NCI-H128 (cell line): ENCODE data around the gene CNPY2.
"Not testable (repeated sequence)": the region's sequence is repeated elsewhere in the genome, so short reads cannot be mapped to it uniquely, and the experiment has no call there.

ENCODE experiments used
- DNase-seq: peaks from one replicate; lab custom pipeline; 2025; ENCODE audit not compliant: unreplicated experiment; lab: John Stamatoyannopoulos, UW

CNPY2 gene

DNA sequence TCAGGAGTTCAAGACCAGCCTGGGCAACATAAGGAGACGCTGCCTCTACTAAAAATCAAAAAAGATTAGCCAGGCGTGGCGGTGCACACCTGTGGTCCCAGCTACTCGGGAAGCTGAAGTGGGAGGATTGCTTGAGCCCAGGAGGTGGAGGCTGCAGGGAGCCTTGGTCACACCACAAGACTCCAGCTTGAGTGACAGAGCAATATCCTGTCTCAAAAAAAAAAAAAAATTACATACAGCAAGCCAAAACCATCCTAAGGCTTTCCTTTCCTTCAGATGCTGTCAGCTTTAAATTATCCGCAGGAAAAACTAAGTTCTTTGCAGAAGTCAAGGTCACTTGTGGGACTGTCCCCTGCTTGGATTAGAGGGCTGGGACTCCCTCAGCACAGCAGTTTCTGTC is 17.0 kb downstream of the CNPY2 start:
- no peak for DNase-seq

GRCh38 chr12:56297400-56297799 is 18.4 kb downstream of the CNPY2 start:
- DNase-seq = no peak

DNA sequence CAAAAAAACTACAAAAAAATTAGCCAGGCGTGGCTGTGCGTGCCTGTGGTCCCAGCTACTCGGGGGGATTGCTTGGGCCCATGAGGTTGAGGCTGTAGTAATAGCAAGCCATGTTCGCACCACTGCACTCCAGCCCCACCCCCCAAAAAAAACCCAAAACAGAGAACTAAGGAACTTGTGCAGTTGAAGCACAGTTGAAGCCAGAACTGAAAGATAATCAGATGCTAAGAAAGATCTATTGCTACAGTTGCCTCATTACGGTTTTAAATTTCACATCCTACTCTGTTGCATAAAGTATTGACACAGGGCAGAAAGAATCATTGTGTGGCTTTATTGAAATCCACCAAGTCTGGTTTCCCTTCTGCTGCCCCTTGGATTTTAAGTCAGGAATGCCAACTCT is 19.5 kb downstream of the CNPY2 start:
- DNase-seq = no peak

- no peak for DNase-seq
These were observed 22.0 kb downstream of the CNPY2 start for GRCh38 chr12:56293795-56294194.

DNA sequence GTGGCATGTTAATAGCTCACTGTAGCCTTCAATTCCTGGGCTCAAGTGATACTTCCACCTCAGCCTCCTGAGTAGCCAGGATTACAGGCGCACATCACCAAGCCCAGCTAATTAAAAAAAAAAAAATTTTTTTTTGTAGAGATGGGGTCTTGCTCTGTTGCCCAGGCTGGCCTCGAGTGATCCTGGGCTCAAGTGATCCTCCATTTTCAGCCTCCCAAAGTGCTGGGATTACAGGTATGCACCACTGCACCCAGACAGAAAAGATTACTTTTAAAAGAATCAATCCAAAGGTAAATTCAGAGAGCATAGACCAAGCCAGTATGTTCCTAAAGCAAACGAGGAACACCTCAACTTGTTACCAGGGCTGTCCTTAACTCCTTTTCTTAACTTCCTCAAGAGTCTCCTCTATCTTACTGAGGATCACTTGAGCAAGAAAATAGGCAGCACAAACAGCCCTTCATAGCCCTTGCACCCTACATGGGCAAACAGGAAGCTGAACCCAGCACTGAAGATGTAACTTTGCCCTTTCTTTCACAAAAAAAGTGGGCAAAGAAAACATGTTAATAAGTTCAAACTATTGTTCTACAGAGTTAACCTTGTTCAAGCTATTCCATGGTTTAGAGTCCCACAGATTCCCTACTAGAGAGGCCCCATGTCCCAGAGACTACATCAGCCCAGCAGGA is 26.9 kb downstream of the CNPY2 start:
- no peak for DNase-seq

DNA sequence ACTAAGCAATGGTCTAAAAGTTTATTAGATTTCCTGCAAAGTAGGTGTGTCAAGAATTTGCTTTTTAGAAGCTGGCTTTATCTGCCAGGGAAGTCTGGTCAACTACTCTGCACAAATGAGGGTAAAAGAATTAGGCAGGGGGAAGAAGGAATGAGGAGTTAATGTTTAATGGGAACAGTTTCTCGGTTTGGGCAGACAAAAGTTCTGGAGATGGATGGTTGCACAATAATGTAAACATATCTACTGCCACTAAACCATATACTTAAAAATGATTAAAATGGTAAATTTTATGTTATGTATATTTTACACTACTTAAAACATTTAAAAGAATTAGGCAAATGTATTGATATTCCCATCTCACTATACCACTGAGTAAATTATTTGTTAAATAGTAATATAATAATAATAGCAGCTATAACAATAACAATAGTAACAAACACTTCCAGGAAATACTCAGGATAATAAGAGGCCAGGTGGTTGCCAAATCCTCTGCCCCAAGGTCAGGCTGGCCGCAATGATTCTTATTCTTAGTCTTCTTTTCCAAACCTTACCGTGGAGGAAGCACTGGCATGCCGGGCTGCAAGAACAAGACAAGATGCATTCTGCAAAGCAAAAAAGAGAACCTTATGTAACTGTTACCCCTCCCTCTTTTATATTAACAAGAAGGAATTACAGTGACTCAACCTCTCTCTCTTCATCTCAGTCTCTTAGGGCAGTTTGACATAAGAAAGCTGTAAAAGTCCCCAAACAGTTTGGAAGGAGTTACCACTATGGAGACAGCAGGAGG is 29.6 kb downstream of the CNPY2 start:
- DNase-seq = no peak

DNA sequence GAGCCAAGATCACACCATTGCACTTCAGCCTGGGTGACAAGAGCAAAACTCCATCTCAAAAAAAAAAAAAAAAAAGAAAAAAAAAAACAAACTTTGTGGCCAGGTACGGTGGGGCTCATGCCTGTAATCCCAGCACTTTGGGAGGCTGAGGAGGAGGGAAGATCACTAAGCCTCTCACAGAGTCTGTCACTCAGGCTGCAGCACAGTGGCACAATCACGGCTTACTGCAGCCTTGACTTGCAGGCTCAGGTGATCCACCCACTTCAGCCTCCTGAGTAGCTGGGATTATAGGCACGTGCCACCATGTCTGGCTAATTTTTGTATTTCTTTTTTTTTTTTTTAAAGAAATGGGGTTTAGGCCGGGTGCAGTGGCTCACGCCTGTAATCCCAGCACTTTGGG is 31.5 kb downstream of the CNPY2 start:
- DNase-seq = not testable (repeated sequence)

- no peak for DNase-seq
These were observed 33.2 kb downstream of the CNPY2 start for GRCh38 chr12:56282579-56282978.

GRCh38 chr12:56282030-56282429 is 33.8 kb downstream of the CNPY2 start:
- DNase-seq = no peak

- no peak for DNase-seq
These were observed 34.9 kb downstream of the CNPY2 start for GRCh38 chr12:56280849-56281248.

- DNase-seq = no peak
These were observed 36.9 kb downstream of the CNPY2 start for GRCh38 chr12:56278905-56279304.

DNA sequence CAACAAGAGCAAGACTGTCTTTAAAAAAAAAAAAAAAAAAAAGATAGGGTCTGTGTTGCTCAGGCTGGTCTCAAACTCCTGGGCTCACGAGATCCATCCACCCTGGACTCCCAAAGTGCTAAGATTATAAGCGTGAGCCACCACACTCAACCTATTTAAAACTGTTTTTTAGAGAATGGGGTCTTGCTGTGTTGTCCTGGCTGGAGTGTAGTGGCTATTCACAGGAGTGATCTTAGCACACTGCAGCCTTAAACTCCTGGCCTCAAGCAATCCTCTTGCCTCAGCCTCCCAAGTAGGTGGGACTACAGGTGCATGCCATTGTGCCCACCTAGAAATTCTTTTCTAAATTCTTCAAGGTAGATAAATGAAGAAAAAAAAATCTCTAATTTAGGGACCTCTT is 41.5 kb downstream of the CNPY2 start:
- no peak for DNase-seq

DNA sequence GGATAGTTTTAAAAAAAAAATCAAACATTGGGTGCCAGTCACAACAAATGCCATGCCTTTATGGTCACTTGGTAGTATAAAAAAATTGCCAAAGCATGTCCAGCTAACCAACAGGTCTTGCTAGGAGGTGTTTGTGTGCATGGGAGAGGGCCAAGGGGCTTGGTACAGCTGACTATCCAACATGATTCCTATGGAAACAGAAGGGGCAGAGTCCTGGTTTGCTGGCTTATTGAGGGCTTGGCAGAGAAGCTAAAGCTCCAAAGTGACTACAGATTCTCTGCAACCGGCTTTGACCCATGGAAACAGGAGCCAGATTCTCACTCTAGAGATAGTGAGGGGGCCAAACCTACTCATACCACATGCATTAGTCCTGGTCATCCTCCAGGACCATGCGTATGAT is 43.3 kb downstream of the CNPY2 start:
- DNase-seq = not testable (repeated sequence)

GRCh38 chr12:56271031-56271430 is 44.8 kb downstream of the CNPY2 start:
- no peak for DNase-seq

DNA sequence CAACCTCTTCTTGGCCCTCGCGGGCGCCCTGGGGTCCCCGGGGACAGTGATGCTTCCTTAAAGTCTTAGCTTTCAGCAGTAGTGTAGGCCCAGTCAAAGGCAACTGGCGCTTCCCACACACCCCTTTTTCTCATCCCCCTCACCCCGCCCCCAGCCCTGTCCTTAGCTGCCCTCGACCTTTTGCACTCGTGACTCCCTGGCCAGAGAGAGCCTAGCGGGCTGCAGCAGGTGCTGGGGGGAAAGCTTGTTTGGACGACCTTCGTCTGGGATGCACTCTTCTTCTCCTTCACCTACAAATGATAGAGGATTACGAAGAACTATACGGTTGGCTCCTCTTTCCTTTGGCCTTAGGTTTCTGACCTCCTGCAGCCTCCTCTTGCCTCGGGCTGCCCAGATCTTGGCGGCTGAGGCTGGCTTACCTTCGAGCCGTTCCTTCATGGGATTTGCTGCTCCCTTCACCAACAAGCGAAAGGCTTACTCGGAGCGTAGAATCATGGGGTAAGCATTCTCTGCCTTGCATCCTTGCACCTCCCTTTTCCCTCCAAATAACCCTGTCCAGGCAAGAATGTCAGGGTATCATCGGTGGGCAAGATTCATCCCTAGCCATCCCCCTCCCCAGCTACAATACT is 48.2 kb downstream of the CNPY2 start:
- DNase-seq = no peak

- DNase-seq = peak; percentile 83
These were observed 48.9 kb downstream of the CNPY2 start, which contains the start of gene COQ10A for GRCh38 chr12:56266693-56267442. COQ10A (plus strand) TSS chr12:56266942; CDS start chr12:56267119, 177 bp downstream.

DNA sequence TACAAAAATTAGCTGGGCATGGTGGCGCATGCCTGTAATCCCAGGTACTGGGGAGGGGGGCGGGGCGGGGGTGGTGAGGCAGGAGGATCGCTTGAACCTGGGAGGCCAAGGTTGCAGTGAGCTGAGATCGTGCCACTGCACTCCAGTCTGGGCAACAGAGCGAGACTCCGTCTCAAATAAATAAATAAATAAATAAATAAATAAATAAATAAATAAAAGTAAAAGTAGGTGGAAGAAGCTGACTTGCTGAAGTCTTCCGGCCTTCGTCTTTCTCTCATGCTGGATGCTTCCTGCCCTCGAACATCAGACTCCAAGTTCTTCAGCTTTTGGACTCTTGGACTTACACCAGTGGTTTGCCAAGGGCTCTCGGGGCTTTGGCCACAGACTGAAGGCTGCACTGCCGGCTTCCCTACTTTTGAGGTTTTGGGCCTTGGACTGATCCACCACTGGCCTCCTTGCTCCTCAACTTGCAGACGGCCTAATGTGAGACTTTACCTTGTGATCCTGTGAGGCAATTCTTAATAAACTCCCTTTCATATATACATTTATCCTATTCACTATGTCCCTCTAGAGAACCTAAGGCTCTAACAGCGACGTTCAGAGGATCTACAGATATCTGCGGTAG is 49.6 kb downstream of the CNPY2 start:
- DNase-seq = not testable (repeated sequence)

DNA sequence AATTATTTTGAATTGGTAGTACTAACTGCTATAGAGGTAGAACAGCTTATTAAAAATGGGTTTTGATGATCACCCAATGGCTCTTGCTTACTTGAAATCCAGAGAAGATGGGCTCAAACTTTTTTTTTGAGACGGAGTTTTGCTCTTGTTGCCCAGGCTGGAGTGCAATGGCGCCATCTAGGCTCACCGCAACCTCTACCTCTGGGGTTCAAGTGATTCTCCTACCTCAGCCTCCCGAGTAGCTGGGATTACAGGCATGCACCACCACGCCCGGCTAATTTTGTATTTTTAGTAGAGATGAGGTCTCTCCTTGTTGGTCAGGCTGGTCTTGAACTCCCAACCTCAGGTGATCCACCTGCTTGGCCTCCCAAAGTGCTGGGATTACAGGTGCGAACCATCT is 52.8 kb downstream of the CNPY2 start:
- not testable (repeated sequence) for DNase-seq

GRCh38 chr12:56261503-56262232 is 54.1 kb downstream of the CNPY2 start:
- no peak for DNase-seq

- no peak for DNase-seq
These were observed 54.9 kb downstream of the CNPY2 start for GRCh38 chr12:56260921-56261320.
